Measurements from ENCODE around the gene RDH5. TPM values are rescaled to one million over a fixed set of nuclear protein-coding genes. Genes with fewer than 3 reads are reported as not detected.

The RDH5 gene
- total and polyA plus RNA-seq, 2 of the 13 experiments (the other 11 are each of a cell fraction or from before 2014, with no cell fraction given): 2.6 to 5.7 TPM

GRCh38 chr12:55728939-55729818 lies 9.0 kb downstream of the RDH5 start, which contains the start of gene CD63 (continued):
- no peak for TF ChIP-seq HMG20B (CRISPR knock-in tag; conservative IDR thresholded peaks at IDR 0.05)
- peak; percentile 50; the same call in 1 of the 2 replicates for TF ChIP-seq TFDP2 (CRISPR knock-in tag; IDR thresholded peaks at IDR 0.05)
- peak; percentile 24; the same call in 1 of the 2 replicates for TF ChIP-seq SKIL (CRISPR knock-in tag; IDR thresholded peaks at IDR 0.05; ENCODE audit: borderline replicate concordance)
- TF ChIP-seq ZNF577 (CRISPR knock-in tag; IDR thresholded peaks at IDR 0.05; ENCODE audit: borderline replicate concordance, low read depth): no peak
- peak; percentile 73 for TF ChIP-seq RBFOX2 (IDR thresholded peaks at IDR 0.05; ENCODE audit: low read depth, low read length)
- no peak for TF ChIP-seq ZMYM3 (CRISPR knock-in tag; IDR thresholded peaks at IDR 0.05)
- TF ChIP-seq SIX1 (CRISPR knock-in tag; IDR thresholded peaks at IDR 0.05; ENCODE audit: borderline replicate concordance): no peak
- TF ChIP-seq ZNF431 (CRISPR knock-in tag; IDR thresholded peaks at IDR 0.05; ENCODE audit: borderline replicate concordance, low read depth): no peak
- TF ChIP-seq IKZF5 (CRISPR knock-in tag; IDR thresholded peaks at IDR 0.05): peak; percentile 30; the same call in 1 of the 2 replicates
- TF ChIP-seq ZSCAN20 (CRISPR knock-in tag; IDR thresholded peaks at IDR 0.05; ENCODE audit: borderline replicate concordance): no peak; the same call in 1 of the 2 replicates
- TF ChIP-seq USF2 (IDR thresholded peaks at IDR 0.05; ENCODE audit: low read depth, low read length): peak; percentile 52; the same call in 1 of the 2 replicates
- TF ChIP-seq USF2 (CRISPR knock-in tag; IDR thresholded peaks at IDR 0.05; ENCODE audit: borderline replicate concordance): peak; percentile 82; the same call in 1 of the 2 replicates
- TF ChIP-seq ZNF513 (CRISPR knock-in tag; conservative IDR thresholded peaks at IDR 0.05): no peak
- TF ChIP-seq ZNF878 (CRISPR knock-in tag; IDR thresholded peaks at IDR 0.05): 0 out of 2 replicates have a peak, but pooled peaks have one; percentile 46
- TF ChIP-seq ZSCAN31 (CRISPR knock-in tag; IDR thresholded peaks at IDR 0.05; ENCODE audit: low read depth): peak; percentile 65; the same call in 1 of the 2 replicates
- peak; percentile 7; the same call in 1 of the 2 replicates for TF ChIP-seq YEATS2 (CRISPR knock-in tag; IDR thresholded peaks at IDR 0.05; ENCODE audit: borderline replicate concordance)
- TF ChIP-seq ZNF3 (CRISPR knock-in tag; IDR thresholded peaks at IDR 0.05): no peak
- no peak; the same call in 1 of the 2 replicates for TF ChIP-seq ZNF589 (CRISPR knock-in tag; conservative IDR thresholded peaks at IDR 0.05)
- peak; percentile 43; the same call in 1 of the 2 replicates for TF ChIP-seq ZC3H13 (CRISPR knock-in tag; IDR thresholded peaks at IDR 0.05)
- peak; percentile 52; the same call in 1 of the 2 replicates for TF ChIP-seq ZNF329 (CRISPR knock-in tag; IDR thresholded peaks at IDR 0.05; ENCODE audit: low read depth)
